ENCODE measurements around the gene TAOK3. TPM values are rescaled to one million over a fixed set of nuclear protein-coding genes. Genes with fewer than 3 reads are reported as not detected.

TAOK3 gene
- total and polyA plus RNA-seq, 2 of the 8 experiments (the other 6 are each of a cell fraction or from before 2014, with no cell fraction given), result 5.2 to 9.3 TPM

DNA sequence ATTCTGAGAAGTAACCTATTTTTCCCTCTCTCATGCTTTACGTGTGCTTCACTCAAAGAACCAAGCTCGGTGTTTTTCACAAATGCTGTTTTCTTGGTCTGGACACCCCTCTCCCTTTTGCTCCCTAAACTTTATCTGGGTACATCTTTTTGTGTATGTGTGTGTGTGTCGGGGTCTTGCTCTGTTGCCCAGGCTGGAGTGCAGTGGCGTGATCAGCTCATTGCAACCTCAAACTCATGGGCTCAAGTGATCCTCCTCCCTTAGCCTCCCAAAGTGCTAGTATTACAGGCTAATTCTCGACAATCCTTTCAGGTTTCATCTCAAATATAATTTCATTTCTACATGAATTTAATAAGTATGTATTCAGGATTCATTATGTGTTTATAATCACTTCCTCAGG is 153.6 kb downstream of the TAOK3 start:
- 92% methylated on average over 5 of the region's 5 CpGs; no CpG with 5 or more reads in 1 of the 2 experiments for WGBS, 2 experiments (ENCODE audit: extremely low coverage in 1 of 2, insufficient coverage in 1 of 2, insufficient read length in 1 of 2, insufficient replicate concordance in 2 of 2, low coverage in 1 of 2, low lambda C conversion rate in 2 of 2, missing lambda C conversion rate in 1 of 2)
- H2BK12ac ChIP-seq (ENCODE audit: low read depth, low read length), result no peak overlapping the region
- peaks cover 2% of the 10 kb centered on the region; the same call in 1 of the 2 replicates for H3K23me2 ChIP-seq (ENCODE audit: low read depth, low read length)
- H2AK5ac ChIP-seq (ENCODE audit: low read depth, low read length), result no peak overlapping the region
- POLR2A ChIA-PET (ENCODE audit: partially characterized antibody), result interaction anchor here (0.6 kb wide), 1 partner anchor 1801 kb away, joined by 3 read pairs; no protein-coding TSS in a partner anchor
- no peaks in the 10 kb centered on the region for H3K27me3 ChIP-seq (replicated peaks in 1 of 4; ENCODE audit: control insufficient read depth in 3 of 4, extremely low read depth in 1 of 4, insufficient read depth in 3 of 4, low read length in 3 of 4)
- no peak overlapping the region for H3K14ac ChIP-seq (ENCODE audit: insufficient read length)
- no peak overlapping the region for H3K18ac ChIP-seq (ENCODE audit: extremely low read depth, low read length)
- DNase-seq (ENCODE audit: low read depth in 1 of 2, low spot score in 2 of 2) (no peak), FAIRE-seq (no peak)
- H3K27ac ChIP-seq (ENCODE audit: low read depth, low read length), result no peak overlapping the region
- no peaks in the 10 kb centered on the region for H4K20me1 ChIP-seq (replicated peaks in 1 of 2; ENCODE audit: control insufficient read depth in 1 of 2, insufficient read depth in 2 of 2, low read length in 2 of 2)
- H3K4ac ChIP-seq (replicated peaks; ENCODE audit: insufficient read length, low read depth, low read length), result no peak overlapping the region
- no peak for TF ChIP-seq YY1 (IDR thresholded peaks at IDR 0.05; ENCODE audit: low read depth, low read length)
- no peak for TF ChIP-seq RXRA (IDR thresholded peaks at IDR 0.05; ENCODE audit: insufficient read depth, low read depth, low read length)
- TF ChIP-seq MAFK (IDR thresholded peaks at IDR 0.05; ENCODE audit: low read depth, low read length), result no peak
- no peak for TF ChIP-seq CTCF (IDR thresholded peaks at IDR 0.05; ENCODE audit: control extremely low read depth in 1 of 3, insufficient read depth in 1 of 3, low read depth in 1 of 3, low read length in 3 of 3)
- TF ChIP-seq CREB1 (IDR thresholded peaks at IDR 0.05), result no peak
- no peak for TF ChIP-seq EGR1 (IDR thresholded peaks at IDR 0.05; ENCODE audit: borderline replicate concordance, low read depth, low read length)
- TF ChIP-seq SIRT6 (IDR thresholded peaks at IDR 0.05; ENCODE audit: low read length), result no peak
- no peak for TF ChIP-seq PHF8 (conservative IDR thresholded peaks at IDR 0.05; ENCODE audit: low read depth, low read length)
- no peak for TF ChIP-seq RBBP5 (IDR thresholded peaks at IDR 0.05; ENCODE audit: borderline replicate concordance, low read depth, low read length)
- TF ChIP-seq, protein P1, sequence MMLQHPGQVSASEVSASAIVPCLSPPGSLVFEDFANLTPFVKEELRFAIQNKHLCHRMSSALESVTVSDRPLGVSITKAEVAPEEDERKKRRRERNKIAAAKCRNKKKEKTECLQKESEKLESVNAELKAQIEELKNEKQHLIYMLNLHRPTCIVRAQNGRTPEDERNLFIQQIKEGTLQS (IDR thresholded peaks at IDR 0.05; ENCODE audit: insufficient read depth, low read depth, low read length), result no peak
- no peak overlapping the region for H4K8ac ChIP-seq (ENCODE audit: extremely low read depth, insufficient read depth, low read length)
- no peak overlapping the region for H3K56ac ChIP-seq (replicated peaks; ENCODE audit: insufficient read length, low read depth, low read length)
- no peaks in the 10 kb centered on the region for H3K79me1 ChIP-seq (ENCODE audit: low read depth, low read length)
- no peak overlapping the region for H4K91ac ChIP-seq (replicated peaks; ENCODE audit: insufficient read length, low read length)
- H2AFZ ChIP-seq (ENCODE audit: low read length), result no peak overlapping the region
- H3K9ac ChIP-seq (replicated peaks in 1 of 4; ENCODE audit: extremely low read depth in 1 of 4, low read depth in 3 of 4, low read length in 3 of 4), result no peak overlapping the region
- no peak overlapping the region for H2BK120ac ChIP-seq (replicated peaks; ENCODE audit: low read depth, low read length)
- no peak overlapping the region for H2BK5ac ChIP-seq (ENCODE audit: low read depth, low read length)
- H3K4me3 ChIP-seq (ENCODE audit: extremely low read depth in 1 of 4, insufficient read depth in 2 of 4, low read depth in 3 of 4, low read length in 4 of 4), result no peak overlapping the region
- H3K79me2 ChIP-seq (ENCODE audit: control insufficient read depth in 1 of 2, insufficient read depth in 2 of 2, low read length in 2 of 2), result no peaks in the 10 kb centered on the region
- H3K4me2 ChIP-seq (ENCODE audit: insufficient read depth in 1 of 2, low read depth in 2 of 2, low read length in 2 of 2), result no peak overlapping the region
- no peak overlapping the region for H2BK15ac ChIP-seq (ENCODE audit: low read length)
- CTCF ChIA-PET (ENCODE audit: partially characterized antibody), result interaction anchor here (1.7 kb wide), 1 partner anchor 157 kb away, joined by 4 read pairs; the partner anchor contains the start of gene SUDS3
- no peak overlapping the region for H3K23ac ChIP-seq (ENCODE audit: insufficient read length)
- H2BK20ac ChIP-seq (ENCODE audit: low read length), result no peak overlapping the region
- H3K36me3 ChIP-seq (ENCODE audit: control insufficient read depth in 2 of 4, insufficient read depth in 4 of 4, low read length in 3 of 4), result no peaks in the 10 kb centered on the region
- H4K5ac ChIP-seq (ENCODE audit: insufficient read length, low read depth, low read length), result no peak overlapping the region
- no peaks in the 10 kb centered on the region for H3K9me3 ChIP-seq (ENCODE audit: insufficient read depth in 2 of 2, low read depth in 1 of 2, low read length in 1 of 2)
- no peaks in the 10 kb centered on the region for H3K4me1 ChIP-seq (replicated peaks in 1 of 4; ENCODE audit: control insufficient read depth in 3 of 4, insufficient read depth in 4 of 4, low read length in 3 of 4)
